Measurements from ENCODE around the gene CCDC102B. TPM values are rescaled to one million over a fixed set of nuclear protein-coding genes. Genes with fewer than 3 reads are reported as not detected.

The CCDC102B gene
- total and polyA plus RNA-seq, 2 experiments from 2014 or later, result 1.3 to 2.1 TPM

DNA sequence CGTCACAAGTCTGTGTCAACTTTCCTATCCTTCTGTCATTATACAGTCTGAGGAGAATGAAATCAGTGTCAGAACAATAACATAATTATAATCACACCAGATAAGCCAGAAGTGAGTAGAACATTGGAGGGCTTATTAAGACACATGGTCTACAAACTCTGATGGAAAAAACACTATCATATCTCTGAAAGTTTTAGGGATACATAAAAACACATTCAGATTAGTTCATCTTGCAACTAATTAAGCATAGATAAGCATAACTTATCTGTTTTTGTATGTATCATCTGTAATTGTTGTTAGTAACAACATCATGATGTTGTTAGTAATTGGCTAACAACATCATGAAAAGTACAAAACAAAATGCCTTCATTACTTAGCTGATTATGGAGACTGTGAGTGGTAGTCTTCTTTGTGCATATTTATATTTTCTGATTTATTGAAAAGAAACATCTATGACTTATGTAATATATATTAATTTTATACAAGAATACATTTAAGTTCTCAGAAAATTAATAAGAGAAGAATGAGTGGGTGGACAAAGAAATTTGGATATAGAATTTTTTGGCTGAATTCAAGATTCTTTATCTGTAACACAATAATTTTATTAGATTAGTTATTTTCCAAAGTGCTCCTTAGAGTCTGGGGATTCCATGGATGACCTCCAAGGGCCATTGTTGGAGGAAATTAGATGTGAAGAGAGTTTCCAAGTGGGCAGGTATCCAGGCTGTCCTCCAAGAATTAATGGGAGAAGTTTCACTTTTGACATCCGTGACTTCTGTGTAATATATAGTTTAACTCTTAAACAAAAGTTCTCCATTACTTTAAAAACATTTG is 16.9 kb upstream of the CCDC102B start:
- no peaks in the 10 kb centered on the region; the same call in 1 of the 3 replicates for H3K9me3 Mint-ChIP-seq
- H3K4me3 Mint-ChIP-seq, result no peak overlapping the region
- TF ChIP-seq NANOG (IDR thresholded peaks at IDR 0.05; ENCODE audit: borderline replicate concordance) (no peak), ZNF114 (CRISPR knock-in tag; IDR thresholded peaks at IDR 0.05) (no peak), STAT1 (IDR thresholded peaks at IDR 0.05; ENCODE audit: unreplicated experiment) (no peak), POLR2AphosphoS5 (IDR thresholded peaks at IDR 0.05; ENCODE audit: low read depth) (no peak), ZNF331 (CRISPR knock-in tag; IDR thresholded peaks at IDR 0.05; ENCODE audit: low read depth) (no peak), JUNB (IDR thresholded peaks at IDR 0.05; ENCODE audit: unreplicated experiment) (no peak), EZH2phosphoT487 (IDR thresholded peaks at IDR 0.05; ENCODE audit: unreplicated experiment) (no peak), CTCF (conservative IDR thresholded peaks at IDR 0.05; ENCODE audit: low read depth in 2 of 2) (no peak), CREB1 (CRISPR knock-in tag; IDR thresholded peaks at IDR 0.05; ENCODE audit: low read depth) (no peak), EZH2 (IDR thresholded peaks at IDR 0.05; ENCODE audit: low read depth, unreplicated experiment) (no peak)
- TF ChIP-seq, protein P1, sequence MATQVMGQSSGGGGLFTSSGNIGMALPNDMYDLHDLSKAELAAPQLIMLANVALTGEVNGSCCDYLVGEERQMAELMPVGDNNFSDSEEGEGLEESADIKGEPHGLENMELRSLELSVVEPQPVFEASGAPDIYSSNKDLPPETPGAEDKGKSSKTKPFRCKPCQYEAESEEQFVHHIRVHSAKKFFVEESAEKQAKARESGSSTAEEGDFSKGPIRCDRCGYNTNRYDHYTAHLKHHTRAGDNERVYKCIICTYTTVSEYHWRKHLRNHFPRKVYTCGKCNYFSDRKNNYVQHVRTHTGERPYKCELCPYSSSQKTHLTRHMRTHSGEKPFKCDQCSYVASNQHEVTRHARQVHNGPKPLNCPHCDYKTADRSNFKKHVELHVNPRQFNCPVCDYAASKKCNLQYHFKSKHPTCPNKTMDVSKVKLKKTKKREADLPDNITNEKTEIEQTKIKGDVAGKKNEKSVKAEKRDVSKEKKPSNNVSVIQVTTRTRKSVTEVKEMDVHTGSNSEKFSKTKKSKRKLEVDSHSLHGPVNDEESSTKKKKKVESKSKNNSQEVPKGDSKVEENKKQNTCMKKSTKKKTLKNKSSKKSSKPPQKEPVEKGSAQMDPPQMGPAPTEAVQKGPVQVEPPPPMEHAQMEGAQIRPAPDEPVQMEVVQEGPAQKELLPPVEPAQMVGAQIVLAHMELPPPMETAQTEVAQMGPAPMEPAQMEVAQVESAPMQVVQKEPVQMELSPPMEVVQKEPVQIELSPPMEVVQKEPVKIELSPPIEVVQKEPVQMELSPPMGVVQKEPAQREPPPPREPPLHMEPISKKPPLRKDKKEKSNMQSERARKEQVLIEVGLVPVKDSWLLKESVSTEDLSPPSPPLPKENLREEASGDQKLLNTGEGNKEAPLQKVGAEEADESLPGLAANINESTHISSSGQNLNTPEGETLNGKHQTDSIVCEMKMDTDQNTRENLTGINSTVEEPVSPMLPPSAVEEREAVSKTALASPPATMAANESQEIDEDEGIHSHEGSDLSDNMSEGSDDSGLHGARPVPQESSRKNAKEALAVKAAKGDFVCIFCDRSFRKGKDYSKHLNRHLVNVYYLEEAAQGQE (IDR thresholded peaks at IDR 0.05; ENCODE audit: unreplicated experiment), result no peak
- TF ChIP-seq, protein P2, sequence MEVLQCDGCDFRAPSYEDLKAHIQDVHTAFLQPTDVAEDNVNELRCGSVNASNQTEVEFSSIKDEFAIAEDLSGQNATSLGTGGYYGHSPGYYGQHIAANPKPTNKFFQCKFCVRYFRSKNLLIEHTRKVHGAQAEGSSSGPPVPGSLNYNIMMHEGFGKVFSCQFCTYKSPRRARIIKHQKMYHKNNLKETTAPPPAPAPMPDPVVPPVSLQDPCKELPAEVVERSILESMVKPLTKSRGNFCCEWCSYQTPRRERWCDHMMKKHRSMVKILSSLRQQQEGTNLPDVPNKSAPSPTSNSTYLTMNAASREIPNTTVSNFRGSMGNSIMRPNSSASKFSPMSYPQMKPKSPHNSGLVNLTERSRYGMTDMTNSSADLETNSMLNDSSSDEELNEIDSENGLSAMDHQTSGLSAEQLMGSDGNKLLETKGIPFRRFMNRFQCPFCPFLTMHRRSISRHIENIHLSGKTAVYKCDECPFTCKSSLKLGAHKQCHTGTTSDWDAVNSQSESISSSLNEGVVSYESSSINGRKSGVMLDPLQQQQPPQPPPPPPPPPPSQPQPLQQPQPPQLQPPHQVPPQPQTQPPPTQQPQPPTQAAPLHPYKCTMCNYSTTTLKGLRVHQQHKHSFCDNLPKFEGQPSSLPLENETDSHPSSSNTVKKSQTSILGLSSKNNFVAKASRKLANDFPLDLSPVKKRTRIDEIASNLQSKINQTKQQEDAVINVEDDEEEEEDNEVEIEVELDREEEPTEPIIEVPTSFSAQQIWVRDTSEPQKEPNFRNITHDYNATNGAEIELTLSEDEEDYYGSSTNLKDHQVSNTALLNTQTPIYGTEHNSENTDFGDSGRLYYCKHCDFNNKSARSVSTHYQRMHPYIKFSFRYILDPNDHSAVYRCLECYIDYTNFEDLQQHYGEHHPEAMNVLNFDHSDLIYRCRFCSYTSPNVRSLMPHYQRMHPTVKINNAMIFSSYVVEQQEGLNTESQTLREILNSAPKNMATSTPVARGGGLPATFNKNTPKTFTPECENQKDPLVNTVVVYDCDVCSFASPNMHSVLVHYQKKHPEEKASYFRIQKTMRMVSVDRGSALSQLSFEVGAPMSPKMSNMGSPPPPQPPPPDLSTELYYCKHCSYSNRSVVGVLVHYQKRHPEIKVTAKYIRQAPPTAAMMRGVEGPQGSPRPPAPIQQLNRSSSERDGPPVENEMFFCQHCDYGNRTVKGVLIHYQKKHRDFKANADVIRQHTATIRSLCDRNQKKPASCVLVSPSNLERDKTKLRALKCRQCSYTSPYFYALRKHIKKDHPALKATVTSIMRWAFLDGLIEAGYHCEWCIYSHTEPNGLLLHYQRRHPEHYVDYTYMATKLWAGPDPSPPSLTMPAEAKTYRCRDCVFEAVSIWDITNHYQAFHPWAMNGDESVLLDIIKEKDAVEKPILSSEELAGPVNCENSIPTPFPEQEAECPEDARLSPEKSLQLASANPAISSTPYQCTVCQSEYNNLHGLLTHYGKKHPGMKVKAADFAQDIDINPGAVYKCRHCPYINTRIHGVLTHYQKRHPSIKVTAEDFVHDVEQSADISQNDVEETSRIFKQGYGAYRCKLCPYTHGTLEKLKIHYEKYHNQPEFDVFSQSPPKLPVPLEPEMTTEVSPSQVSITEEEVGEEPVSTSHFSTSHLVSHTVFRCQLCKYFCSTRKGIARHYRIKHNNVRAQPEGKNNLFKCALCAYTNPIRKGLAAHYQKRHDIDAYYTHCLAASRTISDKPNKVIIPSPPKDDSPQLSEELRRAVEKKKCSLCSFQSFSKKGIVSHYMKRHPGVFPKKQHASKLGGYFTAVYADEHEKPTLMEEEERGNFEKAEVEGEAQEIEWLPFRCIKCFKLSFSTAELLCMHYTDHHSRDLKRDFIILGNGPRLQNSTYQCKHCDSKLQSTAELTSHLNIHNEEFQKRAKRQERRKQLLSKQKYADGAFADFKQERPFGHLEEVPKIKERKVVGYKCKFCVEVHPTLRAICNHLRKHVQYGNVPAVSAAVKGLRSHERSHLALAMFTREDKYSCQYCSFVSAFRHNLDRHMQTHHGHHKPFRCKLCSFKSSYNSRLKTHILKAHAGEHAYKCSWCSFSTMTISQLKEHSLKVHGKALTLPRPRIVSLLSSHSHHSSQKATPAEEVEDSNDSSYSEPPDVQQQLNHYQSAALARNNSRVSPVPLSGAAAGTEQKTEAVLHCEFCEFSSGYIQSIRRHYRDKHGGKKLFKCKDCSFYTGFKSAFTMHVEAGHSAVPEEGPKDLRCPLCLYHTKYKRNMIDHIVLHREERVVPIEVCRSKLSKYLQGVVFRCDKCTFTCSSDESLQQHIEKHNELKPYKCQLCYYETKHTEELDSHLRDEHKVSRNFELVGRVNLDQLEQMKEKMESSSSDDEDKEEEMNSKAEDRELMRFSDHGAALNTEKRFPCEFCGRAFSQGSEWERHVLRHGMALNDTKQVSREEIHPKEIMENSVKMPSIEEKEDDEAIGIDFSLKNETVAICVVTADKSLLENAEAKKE (CRISPR knock-in tag; IDR thresholded peaks at IDR 0.05), result no peak
- TF ChIP-seq, protein P3, sequence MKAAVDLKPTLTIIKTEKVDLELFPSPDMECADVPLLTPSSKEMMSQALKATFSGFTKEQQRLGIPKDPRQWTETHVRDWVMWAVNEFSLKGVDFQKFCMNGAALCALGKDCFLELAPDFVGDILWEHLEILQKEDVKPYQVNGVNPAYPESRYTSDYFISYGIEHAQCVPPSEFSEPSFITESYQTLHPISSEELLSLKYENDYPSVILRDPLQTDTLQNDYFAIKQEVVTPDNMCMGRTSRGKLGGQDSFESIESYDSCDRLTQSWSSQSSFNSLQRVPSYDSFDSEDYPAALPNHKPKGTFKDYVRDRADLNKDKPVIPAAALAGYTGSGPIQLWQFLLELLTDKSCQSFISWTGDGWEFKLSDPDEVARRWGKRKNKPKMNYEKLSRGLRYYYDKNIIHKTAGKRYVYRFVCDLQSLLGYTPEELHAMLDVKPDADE (IDR thresholded peaks at IDR 0.05), result no peak
- H4K20me1 ChIP-seq (replicated peaks; ENCODE audit: insufficient read depth), result no peaks in the 10 kb centered on the region; the same call in 1 of the 2 replicates
- ATAC-seq (no peak), DNase-seq (ENCODE audit: low spot score) (no peak)
- H3K4me2 ChIP-seq, result no peak overlapping the region
- no peaks in the 10 kb centered on the region for H3F3A ChIP-seq (replicated peaks; ENCODE audit: low read depth)
- no peaks in the 10 kb centered on the region for H3K9me2 ChIP-seq (ENCODE audit: insufficient read depth)
- H3K27ac ChIP-seq (ENCODE audit: low read depth), result no peak overlapping the region
- H3K4me1 Mint-ChIP-seq, result peaks cover 6% of the 10 kb centered on the region; the same call in 2 of the 3 replicates
- H2AFZ ChIP-seq, result no peak overlapping the region
- H3K27me3 ChIP-seq (ENCODE audit: insufficient read depth), result no peaks in the 10 kb centered on the region
- H3K4me1 ChIP-seq (ENCODE audit: insufficient read depth), result no peaks in the 10 kb centered on the region
- H3K79me2 ChIP-seq (replicated peaks; ENCODE audit: insufficient read depth), result no peaks in the 10 kb centered on the region
- H3K4me3 ChIP-seq, result no peak overlapping the region
- H3K36me3 Mint-ChIP-seq (ENCODE audit: low read depth), result no peaks in the 10 kb centered on the region
- no peak overlapping the region for H3K27ac Mint-ChIP-seq
- H3K36me3 ChIP-seq (ENCODE audit: insufficient read depth), result no peaks in the 10 kb centered on the region
- no peaks in the 10 kb centered on the region for H3K27me3 Mint-ChIP-seq (ENCODE audit: insufficient read depth, low read depth, poor library complexity)
